Measurements from ENCODE around the gene ETFA. TPM values are rescaled to one million over a fixed set of nuclear protein-coding genes. Genes with fewer than 3 reads are reported as not detected.

The ETFA gene
- 229 to 259 TPM (median 253 TPM) in 5 replicates for total RNA-seq (2022; extraction: Qiagen RNA extraction)

GRCh38 chr15:76311100-76311953 is at the start of gene ETFA:
Gene ETFA (minus strand): TSS chr15:76311469. CDS start chr15:76311388, 81 bp downstream.

GRCh38 chr15:76336254-76337058 is 25.2 kb upstream of the ETFA start, which contains the start of gene ISL2:
Gene ISL2 (plus strand): TSS chr15:76336773. CDS start chr15:76336884, 111 bp downstream.

Other genes starting within 250 kb of the ETFA start
- gene ISL2, start 25.3 kb upstream of the ETFA start, total RNA-seq (2022; extraction: Qiagen RNA extraction), result 2.7 to 4.5 TPM (median 3.9 TPM) in 5 replicates

All from A549 treated with AZD2906 at 1 μM for 4 hours (cell line).